ENCODE measurements around the gene EHD3.

DNA sequence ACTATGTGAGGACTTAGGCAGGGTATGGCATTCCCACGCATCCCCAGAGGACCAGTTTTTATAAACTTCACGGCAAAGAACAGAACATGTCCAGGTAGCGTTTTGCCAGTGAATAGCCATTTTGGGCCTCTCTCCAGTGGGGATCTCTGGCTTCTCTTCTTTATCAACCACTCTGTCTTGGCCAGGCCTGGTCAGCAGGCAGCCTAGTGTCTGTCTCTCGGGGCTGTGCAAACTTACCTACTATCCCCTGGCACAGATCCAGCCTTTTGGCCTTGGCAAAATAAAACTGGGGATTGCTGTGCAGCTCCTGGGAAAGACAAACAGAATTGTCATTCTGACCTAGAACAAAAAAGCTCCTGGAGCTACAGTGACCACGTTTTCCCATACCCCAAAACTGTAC lies 31.1 kb upstream of the EHD3 start:
- TF ChIP-seq, protein P1, sequence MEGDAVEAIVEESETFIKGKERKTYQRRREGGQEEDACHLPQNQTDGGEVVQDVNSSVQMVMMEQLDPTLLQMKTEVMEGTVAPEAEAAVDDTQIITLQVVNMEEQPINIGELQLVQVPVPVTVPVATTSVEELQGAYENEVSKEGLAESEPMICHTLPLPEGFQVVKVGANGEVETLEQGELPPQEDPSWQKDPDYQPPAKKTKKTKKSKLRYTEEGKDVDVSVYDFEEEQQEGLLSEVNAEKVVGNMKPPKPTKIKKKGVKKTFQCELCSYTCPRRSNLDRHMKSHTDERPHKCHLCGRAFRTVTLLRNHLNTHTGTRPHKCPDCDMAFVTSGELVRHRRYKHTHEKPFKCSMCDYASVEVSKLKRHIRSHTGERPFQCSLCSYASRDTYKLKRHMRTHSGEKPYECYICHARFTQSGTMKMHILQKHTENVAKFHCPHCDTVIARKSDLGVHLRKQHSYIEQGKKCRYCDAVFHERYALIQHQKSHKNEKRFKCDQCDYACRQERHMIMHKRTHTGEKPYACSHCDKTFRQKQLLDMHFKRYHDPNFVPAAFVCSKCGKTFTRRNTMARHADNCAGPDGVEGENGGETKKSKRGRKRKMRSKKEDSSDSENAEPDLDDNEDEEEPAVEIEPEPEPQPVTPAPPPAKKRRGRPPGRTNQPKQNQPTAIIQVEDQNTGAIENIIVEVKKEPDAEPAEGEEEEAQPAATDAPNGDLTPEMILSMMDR (IDR thresholded peaks at IDR 0.05; ENCODE audit: insufficient read depth, low read depth, low read length), result no peak
- TF ChIP-seq EZH2 (IDR thresholded peaks at IDR 0.05; ENCODE audit: insufficient read depth, low read length), result no peak
